ENCODE measurements around the gene FUT8. TPM values are rescaled to one million over a fixed set of nuclear protein-coding genes. Genes with fewer than 3 reads are reported as not detected.

Gene FUT8
- total RNA-seq, 1 experiment from 2014 or later = 42.3 TPM

DNA sequence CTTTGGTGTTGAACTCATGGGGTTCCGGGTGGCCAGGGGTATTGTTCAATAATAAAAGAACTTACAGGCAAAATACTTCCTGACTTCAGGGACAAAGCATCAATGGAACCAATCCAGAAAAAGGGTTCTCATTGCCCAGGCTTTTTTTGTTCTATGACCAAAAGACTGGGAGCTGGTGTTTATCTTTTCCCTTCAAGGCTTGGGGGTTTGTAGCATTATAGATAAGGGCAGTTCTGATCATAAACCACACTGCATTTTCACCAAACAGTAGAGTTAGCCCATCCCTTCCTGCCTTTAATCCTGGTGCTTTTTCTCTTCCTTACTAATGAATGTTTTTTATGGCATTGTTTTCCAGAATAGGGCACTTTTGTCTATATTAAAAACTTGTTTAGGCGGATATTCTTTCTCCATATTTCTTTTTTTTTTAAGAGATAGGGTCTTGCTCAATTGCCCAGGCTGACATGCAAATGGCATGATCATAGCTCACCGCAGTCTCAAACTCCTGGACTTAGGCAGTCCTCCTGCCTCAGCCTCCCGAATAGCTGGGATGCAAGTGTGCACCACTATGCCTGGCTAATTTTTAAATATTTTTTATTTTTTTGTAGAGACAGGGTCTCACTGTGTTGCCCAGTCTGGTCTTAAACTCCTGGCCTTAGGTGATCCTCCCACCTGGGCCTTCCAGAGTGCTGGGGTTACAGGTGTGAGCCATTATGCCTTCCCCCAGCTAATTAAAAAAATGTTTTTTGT is 9.7 kb downstream of the FUT8 start:
- POLR2A ChIA-PET = no interaction called here

GRCh38 chr14:65423982-65424381 is 11.5 kb downstream of the FUT8 start:
- ChIA-PET CTCF (interaction anchor here (1.6 kb wide), 1 partner anchor 9 kb away, joined by 6 read pairs; no protein-coding TSS in a partner anchor), RAD21 (ENCODE audit: low non-redundant PET in 1 of 2, low total read pairs in 2 of 2, uncharacterized antibody in 2 of 2, unreplicated experiment in 2 of 2) (no interaction called here), POLR2A (no interaction called here)
- Histone ChIP-seq H3K36me3 (ENCODE audit: control insufficient read depth in 1 of 2, insufficient read depth in 2 of 2, low read length in 2 of 2) (no peaks in the 10 kb centered on the region), H3K4me2 (ENCODE audit: low read length) (no peak overlapping the region), H3K9ac (ENCODE audit: low read length) (no peak overlapping the region), H2AFZ (ENCODE audit: low read depth, low read length, poor library complexity, severe bottlenecking) (no peak overlapping the region), H3K79me2 (ENCODE audit: insufficient read depth, low read length) (peaks cover 31% of the 10 kb centered on the region), H3K9me3 (ENCODE audit: control insufficient read depth in 1 of 2, insufficient read depth in 1 of 2, low read depth in 1 of 2, low read length in 2 of 2) (no peaks in the 10 kb centered on the region), H3K27me3 (ENCODE audit: insufficient read depth, low read length) (no peaks in the 10 kb centered on the region), H3K4me1 (ENCODE audit: control insufficient read depth in 1 of 2, insufficient read depth in 2 of 2, low read length in 2 of 2) (peaks cover 0 to 14% of the 10 kb centered on the region in 2 experiments; a peak in 2 of 4 replicates), H3K27ac (ENCODE audit: low read depth, low read length) (no peak overlapping the region), H3K9me2 (ENCODE audit: insufficient read depth) (no peaks in the 10 kb centered on the region), H3K4me3 (replicated peaks in 1 of 2; ENCODE audit: low read depth in 1 of 2, low read length in 2 of 2) (no peak overlapping the region), H4K20me1 (ENCODE audit: insufficient read depth) (no peaks in the 10 kb centered on the region)
- ATAC-seq = no peak
- no TSS peak for BruUV-seq (replicated peaks)
- intact Hi-C loops (cut with micrococcal nuclease) = no loop called here
- no peak for DNase-seq (ENCODE audit: low read depth, low spot score)
- TF ChIP-seq, protein P1, sequence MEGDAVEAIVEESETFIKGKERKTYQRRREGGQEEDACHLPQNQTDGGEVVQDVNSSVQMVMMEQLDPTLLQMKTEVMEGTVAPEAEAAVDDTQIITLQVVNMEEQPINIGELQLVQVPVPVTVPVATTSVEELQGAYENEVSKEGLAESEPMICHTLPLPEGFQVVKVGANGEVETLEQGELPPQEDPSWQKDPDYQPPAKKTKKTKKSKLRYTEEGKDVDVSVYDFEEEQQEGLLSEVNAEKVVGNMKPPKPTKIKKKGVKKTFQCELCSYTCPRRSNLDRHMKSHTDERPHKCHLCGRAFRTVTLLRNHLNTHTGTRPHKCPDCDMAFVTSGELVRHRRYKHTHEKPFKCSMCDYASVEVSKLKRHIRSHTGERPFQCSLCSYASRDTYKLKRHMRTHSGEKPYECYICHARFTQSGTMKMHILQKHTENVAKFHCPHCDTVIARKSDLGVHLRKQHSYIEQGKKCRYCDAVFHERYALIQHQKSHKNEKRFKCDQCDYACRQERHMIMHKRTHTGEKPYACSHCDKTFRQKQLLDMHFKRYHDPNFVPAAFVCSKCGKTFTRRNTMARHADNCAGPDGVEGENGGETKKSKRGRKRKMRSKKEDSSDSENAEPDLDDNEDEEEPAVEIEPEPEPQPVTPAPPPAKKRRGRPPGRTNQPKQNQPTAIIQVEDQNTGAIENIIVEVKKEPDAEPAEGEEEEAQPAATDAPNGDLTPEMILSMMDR (IDR thresholded peaks at IDR 0.05 in 2 of 3, conservative IDR thresholded peaks at IDR 0.05 in 1 of 3; ENCODE audit: borderline replicate concordance in 1 of 3, insufficient read depth in 1 of 3, low read depth in 2 of 3, low read length in 2 of 3) = no peak
- TF ChIP-seq ZNF274 (IDR thresholded peaks at IDR 0.05; ENCODE audit: low read depth, low read length) = no peak
- no peak for TF ChIP-seq SP1 (IDR thresholded peaks at IDR 0.05; ENCODE audit: low read depth)
- no peak for TF ChIP-seq POLR2A (IDR thresholded peaks at IDR 0.05; ENCODE audit: borderline replicate concordance, extremely low read depth, insufficient read depth, insufficient read length)
- TF ChIP-seq TCF7L2 (IDR thresholded peaks at IDR 0.05; ENCODE audit: borderline replicate concordance, extremely low read depth, insufficient read depth, insufficient read length) = no peak
- no peak for TF ChIP-seq REST (IDR thresholded peaks at IDR 0.05; ENCODE audit: low read depth)
- no peak for TF ChIP-seq EZH2 (IDR thresholded peaks at IDR 0.05)
- TF ChIP-seq EGR1 (IDR thresholded peaks at IDR 0.05; ENCODE audit: low read depth) = no peak
- TF ChIP-seq ELF1 (IDR thresholded peaks at IDR 0.05; ENCODE audit: borderline replicate concordance, low read depth) = no peak
- TF ChIP-seq, protein P2, sequence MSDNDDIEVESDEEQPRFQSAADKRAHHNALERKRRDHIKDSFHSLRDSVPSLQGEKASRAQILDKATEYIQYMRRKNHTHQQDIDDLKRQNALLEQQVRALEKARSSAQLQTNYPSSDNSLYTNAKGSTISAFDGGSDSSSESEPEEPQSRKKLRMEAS (IDR thresholded peaks at IDR 0.05) = no peak
- no peak for TF ChIP-seq CBX3 (IDR thresholded peaks at IDR 0.05; ENCODE audit: low read depth)

More for the DNA sequence above, 9.7 kb downstream of the FUT8 start:
- Histone ChIP-seq H3K79me2 (ENCODE audit: insufficient read depth, low read length) (peaks cover 32% of the 10 kb centered on the region), H2AFZ (ENCODE audit: low read depth, low read length, poor library complexity, severe bottlenecking) (no peak overlapping the region), H3K27me3 (ENCODE audit: insufficient read depth, low read length) (no peaks in the 10 kb centered on the region), H3K36me3 (ENCODE audit: control insufficient read depth in 1 of 2, insufficient read depth in 2 of 2, low read length in 2 of 2) (no peaks in the 10 kb centered on the region), H4K20me1 (ENCODE audit: insufficient read depth) (no peaks in the 10 kb centered on the region), H3K4me1 (ENCODE audit: control insufficient read depth in 1 of 2, insufficient read depth in 2 of 2, low read length in 2 of 2) (peaks cover 0 to 14% of the 10 kb centered on the region in 2 experiments; a peak in 2 of 4 replicates), H3K27ac (ENCODE audit: low read depth, low read length) (no peak overlapping the region), H3K9me2 (ENCODE audit: insufficient read depth) (no peaks in the 10 kb centered on the region), H3K9ac (ENCODE audit: low read length) (no peak overlapping the region), H3K4me2 (ENCODE audit: low read length) (no peak overlapping the region), H3K4me3 (replicated peaks in 1 of 2; ENCODE audit: low read depth in 1 of 2, low read length in 2 of 2) (no peak overlapping the region), H3K9me3 (ENCODE audit: control insufficient read depth in 1 of 2, insufficient read depth in 1 of 2, low read depth in 1 of 2, low read length in 2 of 2) (no peaks in the 10 kb centered on the region)
- ChIA-PET CTCF (no interaction called here), RAD21 (ENCODE audit: low non-redundant PET in 1 of 2, low total read pairs in 2 of 2, uncharacterized antibody in 2 of 2, unreplicated experiment in 2 of 2) (no interaction called here)
- no TSS peak for BruUV-seq (replicated peaks)
- intact Hi-C loops (cut with micrococcal nuclease) = no loop called here
- DNase-seq (ENCODE audit: low read depth, low spot score) = no peak
- no peak for ATAC-seq
- no peak for TF ChIP-seq POLR2A (IDR thresholded peaks at IDR 0.05; ENCODE audit: borderline replicate concordance, extremely low read depth, insufficient read depth, insufficient read length)
- TF ChIP-seq EZH2 (IDR thresholded peaks at IDR 0.05) = no peak
- TF ChIP-seq FOSL1 (IDR thresholded peaks at IDR 0.05; ENCODE audit: low read depth) = no peak
- TF ChIP-seq ZFX (IDR thresholded peaks at IDR 0.05) = no peak
- TF ChIP-seq RAD21 (IDR thresholded peaks at IDR 0.05; ENCODE audit: low read depth) = no peak
- no peak for TF ChIP-seq CBX3 (IDR thresholded peaks at IDR 0.05; ENCODE audit: low read depth)
- TF ChIP-seq SRF (IDR thresholded peaks at IDR 0.05; ENCODE audit: low read depth) = no peak
- TF ChIP-seq SIN3A (IDR thresholded peaks at IDR 0.05; ENCODE audit: low read depth) = no peak
- TF ChIP-seq TCF7L2 (IDR thresholded peaks at IDR 0.05; ENCODE audit: borderline replicate concordance, extremely low read depth, insufficient read depth, insufficient read length) = no peak
- no peak for TF ChIP-seq ZNF274 (IDR thresholded peaks at IDR 0.05; ENCODE audit: low read depth, low read length)
- TF ChIP-seq SP1 (IDR thresholded peaks at IDR 0.05; ENCODE audit: low read depth) = no peak

All from HCT116 (cell line).